Esophagus mucosa (tissue), 1 donor: ENCODE data around the gene LZTS2. TPM values are rescaled to one million over a fixed set of nuclear protein-coding genes. Genes with fewer than 3 reads are reported as not detected.

ENCODE experiments used
- ATAC-seq: fragments of 200-7000 bp; cut with Tn5 transposase; one replicate; pipeline ENCODE4 v1.9.1; 2020
- total RNA-seq: library from RNA; stranded (reverse); gene quantifications from one replicate; pipeline ENCODE4 v1.2.4, GENCODE V29; 2023
- donor health status: DM: yes; HTN: yes; CAD: no.

The LZTS2 gene
- total RNA-seq, 1 donor from 2014 or later = 23.0 TPM

DNA sequence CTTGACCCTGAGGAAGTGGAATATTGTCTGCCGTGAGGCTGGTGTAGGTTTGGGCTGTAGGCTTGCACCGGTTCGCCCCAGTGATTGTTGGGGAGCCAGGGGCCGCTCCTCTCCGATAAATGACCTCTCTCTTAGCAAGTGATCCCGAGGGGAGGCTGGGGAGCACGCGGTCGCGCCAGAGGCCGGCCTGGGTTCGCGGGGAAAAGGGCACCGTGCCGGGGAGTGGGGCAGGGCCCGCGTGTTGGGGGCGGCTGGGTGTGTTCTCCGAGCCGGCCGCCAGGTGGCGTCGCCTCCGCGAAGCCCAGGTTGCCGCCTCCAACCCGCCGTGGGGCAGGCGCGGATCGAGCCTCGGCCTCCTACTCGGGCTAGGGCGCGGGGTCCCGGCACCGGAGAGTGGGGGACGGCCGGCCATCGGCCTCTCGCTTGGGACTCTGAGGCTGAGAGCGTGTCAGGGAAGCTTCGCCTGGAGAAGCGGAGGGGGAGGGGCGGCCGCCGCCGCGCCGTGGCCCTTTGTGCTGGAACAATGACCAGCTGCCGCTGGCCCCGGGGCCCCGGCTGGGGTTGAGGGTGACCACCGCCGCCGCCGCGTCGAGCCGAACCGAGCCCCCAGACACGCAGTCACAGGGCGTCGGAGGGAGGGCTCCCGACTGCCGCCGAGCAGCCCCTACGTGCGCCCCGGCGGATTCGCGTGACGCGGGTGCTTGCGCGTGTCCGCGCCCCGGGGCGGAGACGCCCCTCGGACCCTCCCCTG lies 442 bp upstream of the LZTS2 start:
- ATAC-seq = peak; percentile 61

DNA sequence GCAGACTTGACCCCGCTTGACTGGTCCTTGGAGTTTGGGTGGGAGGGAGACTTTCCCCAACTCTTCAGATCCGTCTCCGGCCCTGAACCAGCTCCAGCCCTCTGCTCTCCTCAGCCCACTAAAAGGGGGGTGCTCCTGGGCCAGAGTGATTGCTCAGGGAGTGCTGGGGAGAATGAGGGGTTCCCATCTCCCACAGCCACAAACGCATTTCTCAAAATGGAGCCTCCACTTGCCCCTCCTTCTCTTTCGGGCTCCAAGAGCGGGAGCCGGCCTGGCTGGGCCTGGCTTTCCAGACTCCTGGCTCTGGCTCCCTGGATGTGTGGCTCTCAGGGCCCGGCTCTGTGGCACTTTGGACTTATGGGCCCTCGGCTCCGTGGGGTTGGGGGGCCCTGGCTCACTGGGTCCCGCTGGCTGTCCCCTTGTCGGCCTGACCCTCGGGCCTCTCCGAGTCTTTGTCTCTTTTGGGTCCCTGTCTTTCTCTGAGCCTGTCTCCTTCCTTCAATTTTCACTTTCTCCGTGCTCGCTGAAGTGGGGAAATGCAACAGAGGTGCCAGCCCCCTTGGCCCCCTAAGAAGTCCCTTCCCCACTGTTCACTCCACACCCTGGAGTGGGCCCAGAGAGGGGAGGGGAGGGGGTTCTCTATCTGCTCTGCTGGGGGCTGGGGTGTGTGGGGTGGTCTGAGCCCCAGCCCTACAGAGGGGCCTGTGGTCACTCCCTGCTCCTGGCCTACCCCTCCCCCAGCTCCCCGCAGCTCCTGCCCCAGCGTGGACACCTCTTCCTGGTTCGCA lies 713 bp downstream of the LZTS2 start:
- ATAC-seq = no peak

GRCh38 chr10:101000915-101001658 lies 1.5 kb downstream of the LZTS2 start:
- peak; percentile 6 for ATAC-seq

GRCh38 chr10:101001659-101002035 lies 2.0 kb downstream of the LZTS2 start:
- no peak for ATAC-seq

DNA sequence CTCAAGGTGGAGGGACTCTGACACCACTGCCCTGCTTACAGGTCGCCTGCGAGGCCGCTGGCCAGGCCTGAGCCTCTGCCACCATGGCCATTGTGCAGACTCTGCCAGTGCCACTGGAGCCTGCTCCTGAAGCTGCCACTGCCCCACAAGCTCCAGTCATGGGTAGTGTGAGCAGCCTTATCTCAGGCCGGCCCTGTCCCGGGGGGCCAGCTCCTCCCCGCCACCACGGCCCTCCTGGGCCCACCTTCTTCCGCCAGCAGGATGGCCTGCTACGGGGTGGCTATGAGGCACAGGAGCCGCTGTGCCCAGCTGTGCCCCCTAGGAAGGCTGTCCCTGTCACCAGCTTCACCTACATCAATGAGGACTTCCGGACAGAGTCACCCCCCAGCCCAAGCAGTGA lies 2.8 kb downstream of the LZTS2 start:
- no peak for ATAC-seq

DNA sequence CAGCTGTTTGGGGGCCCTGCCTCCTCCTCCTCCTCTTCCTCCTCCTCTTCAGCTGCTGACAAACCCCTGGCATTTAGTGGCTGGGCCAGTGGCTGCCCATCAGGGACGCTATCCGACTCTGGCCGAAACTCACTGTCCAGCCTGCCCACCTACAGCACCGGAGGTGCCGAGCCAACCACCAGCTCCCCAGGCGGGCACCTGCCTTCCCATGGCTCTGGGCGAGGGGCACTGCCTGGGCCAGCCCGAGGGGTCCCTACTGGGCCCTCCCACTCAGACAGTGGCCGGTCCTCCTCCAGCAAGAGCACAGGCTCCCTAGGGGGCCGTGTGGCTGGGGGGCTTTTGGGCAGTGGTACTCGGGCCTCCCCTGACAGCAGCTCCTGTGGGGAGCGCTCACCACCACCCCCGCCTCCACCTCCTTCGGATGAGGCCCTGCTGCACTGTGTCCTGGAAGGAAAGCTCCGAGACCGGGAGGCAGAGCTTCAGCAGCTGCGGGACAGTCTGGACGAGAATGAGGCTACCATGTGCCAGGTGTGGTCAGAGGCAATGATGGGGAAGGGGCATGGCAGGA lies 4.1 kb downstream of the LZTS2 start:
- ATAC-seq = no peak

DNA sequence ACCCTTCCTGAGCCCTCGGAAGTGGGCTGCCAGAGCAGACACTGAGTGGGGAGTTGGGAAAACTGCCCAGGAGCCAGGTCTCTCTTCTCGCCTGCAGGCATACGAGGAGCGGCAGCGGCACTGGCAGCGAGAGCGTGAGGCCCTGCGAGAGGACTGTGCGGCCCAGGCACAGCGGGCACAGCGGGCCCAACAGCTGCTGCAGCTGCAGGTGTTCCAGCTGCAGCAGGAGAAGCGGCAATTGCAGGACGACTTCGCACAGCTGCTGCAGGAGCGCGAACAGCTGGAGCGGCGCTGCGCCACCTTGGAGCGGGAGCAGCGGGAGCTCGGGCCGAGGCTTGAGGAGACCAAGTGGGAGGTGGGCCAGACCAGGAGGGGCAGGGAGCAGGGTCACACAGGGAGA lies 5.8 kb downstream of the LZTS2 start:
- ATAC-seq = no peak

GRCh38 chr10:101005869-101006567 lies 6.4 kb downstream of the LZTS2 start:
- no peak for ATAC-seq

DNA sequence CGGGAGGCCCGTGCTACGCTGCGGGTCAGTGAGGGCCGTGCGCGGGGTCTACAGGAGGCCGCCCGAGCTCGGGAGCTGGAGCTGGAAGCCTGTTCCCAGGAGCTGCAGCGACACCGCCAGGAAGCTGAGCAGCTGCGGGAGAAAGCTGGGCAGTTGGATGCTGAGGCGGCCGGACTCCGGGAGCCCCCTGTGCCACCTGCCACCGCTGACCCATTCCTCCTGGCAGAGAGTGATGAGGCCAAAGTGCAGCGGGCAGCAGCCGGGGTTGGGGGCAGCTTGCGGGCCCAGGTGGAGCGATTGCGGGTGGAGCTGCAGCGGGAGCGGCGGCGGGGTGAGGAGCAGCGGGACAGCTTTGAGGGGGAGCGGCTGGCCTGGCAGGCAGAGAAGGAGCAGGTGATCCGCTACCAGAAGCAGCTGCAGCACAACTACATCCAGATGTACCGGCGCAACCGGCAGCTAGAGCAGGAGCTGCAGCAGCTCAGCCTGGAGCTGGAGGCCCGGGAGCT lies 7.0 kb downstream of the LZTS2 start:
- no peak for ATAC-seq

GRCh38 chr10:101007099-101007711 lies 7.6 kb downstream of the LZTS2 start:
- ATAC-seq = no peak

DNA sequence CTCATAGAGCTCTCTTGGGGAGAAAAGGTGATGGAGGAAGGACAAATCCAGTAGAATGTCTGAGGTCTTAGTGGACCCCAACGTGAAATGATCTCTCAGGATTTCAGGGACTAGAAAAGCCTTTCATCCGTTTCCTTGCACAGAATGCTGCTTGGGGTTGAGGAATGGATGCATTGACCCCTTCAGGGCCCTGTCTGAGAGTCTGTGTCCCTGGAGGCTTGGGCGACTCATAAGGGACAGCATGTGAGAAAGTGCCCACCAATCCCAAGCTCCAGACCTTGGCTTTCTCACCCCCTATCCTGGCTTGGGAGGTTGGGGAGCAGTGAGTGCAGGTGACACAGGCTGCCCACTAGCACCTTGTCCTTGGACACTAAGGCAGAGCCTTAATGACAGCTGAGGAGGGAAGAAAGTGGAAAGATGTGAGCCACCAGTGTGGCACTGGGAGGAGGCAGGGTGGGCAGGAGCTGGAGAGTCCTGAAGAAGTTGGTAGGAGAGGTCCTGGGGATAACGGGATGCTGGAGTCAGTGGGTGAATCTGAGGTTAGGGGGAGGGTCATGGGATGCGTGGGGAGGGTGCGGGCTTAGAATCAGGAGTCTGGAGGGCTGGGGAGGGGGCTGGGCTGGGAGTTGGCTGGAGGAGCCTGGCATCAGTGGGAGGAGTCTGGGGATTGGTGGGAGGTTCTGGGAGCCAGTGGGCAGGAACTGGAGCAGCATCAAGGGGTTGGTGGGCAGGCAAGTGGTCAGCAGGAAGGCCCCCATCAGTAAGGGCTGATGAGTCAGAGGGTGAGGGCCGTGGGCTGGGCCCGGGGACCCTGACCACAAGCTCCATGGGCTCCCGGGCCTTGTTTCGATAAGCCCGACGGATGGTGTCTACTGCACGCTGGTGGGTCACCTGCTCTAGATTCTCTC lies 8.6 kb downstream of the LZTS2 start:
- ATAC-seq = no peak

GRCh38 chr10:101008823-101009423 lies 9.3 kb downstream of the LZTS2 start:
- ATAC-seq = no peak

- no peak for ATAC-seq
Measured at GRCh38 chr10:101010329-101010728, 10.7 kb downstream of the LZTS2 start.

DNA sequence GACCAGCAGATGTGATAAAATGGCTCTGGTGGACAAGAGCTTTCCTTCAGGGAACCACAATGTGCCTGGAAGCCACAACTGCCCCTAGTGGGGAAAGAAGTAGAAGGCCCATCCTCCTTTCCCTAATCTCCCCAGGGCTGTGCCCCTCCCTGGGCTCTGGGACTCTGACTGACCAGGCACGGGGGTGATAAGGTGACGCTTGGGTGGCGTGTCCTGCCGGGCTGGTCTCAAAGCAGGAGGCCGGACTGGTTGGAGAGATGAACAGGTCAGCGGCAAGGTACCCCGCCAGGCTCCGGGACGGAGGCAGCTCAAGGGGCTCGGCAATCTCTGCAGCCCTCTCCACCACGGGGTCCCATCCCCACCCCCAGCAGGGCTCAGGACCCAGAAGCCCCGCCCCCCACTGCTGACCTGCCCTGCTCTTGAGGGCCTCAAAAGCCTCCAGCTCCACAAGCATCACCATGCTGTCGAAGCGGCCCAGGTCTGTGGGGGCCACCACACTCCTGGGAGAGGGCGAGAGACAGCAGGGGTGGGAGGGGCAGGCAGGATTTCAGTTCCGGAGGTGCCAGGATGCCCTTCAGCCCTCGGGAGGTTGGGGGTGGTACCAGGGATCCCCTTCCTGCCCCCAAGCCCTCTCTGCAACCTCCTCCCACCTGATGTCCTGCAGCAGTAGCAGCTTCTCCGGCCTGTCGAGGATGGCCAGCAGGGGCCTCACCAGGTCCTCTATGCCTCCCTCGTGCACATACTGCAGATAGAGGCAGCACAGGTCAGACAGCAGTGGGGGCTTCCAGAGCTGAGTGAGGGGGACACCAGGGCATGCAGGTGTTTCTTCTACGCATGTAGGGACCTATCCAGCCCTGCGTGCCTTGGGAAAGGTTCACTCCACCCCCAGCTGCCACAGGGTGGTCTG lies 12.2 kb downstream of the LZTS2 start:
- no peak for ATAC-seq

DNA sequence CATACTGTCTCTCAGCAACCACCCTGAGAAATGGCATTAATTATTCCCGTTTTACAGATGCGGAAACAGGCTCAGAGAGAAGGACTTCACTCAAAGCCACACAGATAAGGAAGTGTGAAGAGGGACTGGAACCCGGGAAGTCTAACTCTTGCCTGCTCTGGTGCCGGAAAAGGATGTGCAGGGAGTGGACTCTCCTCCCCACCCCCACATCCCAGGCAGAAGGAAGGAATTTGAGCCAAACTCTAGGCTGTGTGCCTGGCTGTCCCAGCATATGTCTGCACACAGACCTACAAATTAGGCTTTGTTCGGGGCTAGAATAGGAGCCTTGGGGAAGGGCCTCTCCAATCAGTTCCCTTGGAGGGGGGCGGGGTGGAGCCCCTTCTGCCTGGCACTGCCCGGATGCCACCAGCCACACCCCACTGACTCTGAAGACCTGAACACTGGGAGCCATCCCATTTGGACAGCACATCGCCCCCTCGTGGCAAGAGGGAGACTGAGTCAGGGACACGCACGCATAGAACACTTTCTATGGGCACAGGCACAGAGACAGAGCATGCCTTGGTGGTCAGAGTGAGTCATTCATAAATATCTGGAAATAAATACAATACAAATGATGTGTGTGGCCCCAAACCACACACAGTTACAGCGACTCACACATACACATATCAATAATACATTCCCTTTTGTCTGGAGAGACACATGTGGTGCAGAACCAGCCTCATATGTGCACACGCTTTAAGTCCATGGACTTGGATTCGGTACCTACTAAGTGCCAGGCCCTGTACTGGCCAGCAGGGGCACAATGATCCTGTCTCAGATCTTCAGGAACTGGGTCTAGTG lies 13.1 kb downstream of the LZTS2 start:
- ATAC-seq = peak; percentile 73

- no peak for ATAC-seq
Measured at GRCh38 chr10:101013365-101013825, 13.8 kb downstream of the LZTS2 start.

- ATAC-seq = peak; percentile 65
Measured at GRCh38 chr10:101014230-101014884, 14.7 kb downstream of the LZTS2 start.
